CD4-positive, alpha-beta T cell (primary cell): ENCODE measurements around the gene PRTN3. TPM values are rescaled to one million over a fixed set of nuclear protein-coding genes. Genes with fewer than 3 reads are reported as not detected.
"Not testable (repeated sequence)": the region's sequence is repeated elsewhere in the genome, so short reads cannot be mapped to it uniquely, and the experiment has no call there.

Source experiments
- ATAC-seq: fragments of 200-7000 bp; cut with Tn5 transposase; one replicate; pipeline ENCODE4 v1.10.0; 2022; ENCODE audit warnings: mild to moderate bottlenecking; ENCODE audit not compliant: poor library complexity
- CTCF ChIA-PET: fragments of 350-600 bp; sonication (Branson Sonifier 250); formaldehyde crosslinking; loops from one replicate; lab custom pipeline; 2021; ENCODE audit warnings: antibody characterized with exemption, inconsistent platforms; lab: Charles Lee
- POLR2A ChIA-PET: fragments of 350-600 bp; sonication (Branson Sonifier 250); formaldehyde crosslinking; loops from one replicate; lab custom pipeline; 2021; ENCODE audit warnings: antibody characterized with exemption, inconsistent platforms; lab: Charles Lee
- DNase-seq, 14 experiments: peaks; one replicate each; pipeline ENCODE4 v3.0.0-alpha.2; 2013 to 2020; ENCODE audit warnings: mixed read lengths in 2 of 14
- H3K27ac ChIP-seq, 2 donors: one replicate each; pipeline versions ENCODE4 v1.5.1 to v1.7.0; 2013; ENCODE audit warnings: low read length in 2 of 2, low read depth in 1 of 2, mild to moderate bottlenecking in 1 of 2
- H3K27me3 ChIP-seq, 2 experiments: 1 replicate in 1 of 2; 2 replicates in 1 of 2; pipeline versions ENCODE4 v1.6.1 to v1.7.0; 2013; ENCODE audit warnings: low read length in 2 of 2, control low read depth in 1 of 2, mild to moderate bottlenecking in 1 of 2, moderate library complexity in 1 of 2; ENCODE audit not compliant: insufficient read depth in 2 of 2, control insufficient read depth in 1 of 2
- H3K36me3 ChIP-seq: one replicate; pipeline ENCODE4 v1.6.1; 2013; ENCODE audit warnings: low read length, control low read depth; ENCODE audit not compliant: insufficient read depth
- H3K4me1 ChIP-seq: one replicate; pipeline ENCODE4 v1.6.1; 2013; ENCODE audit warnings: low read length, control low read depth; ENCODE audit not compliant: insufficient read depth
- H3K4me3 ChIP-seq: one replicate; pipeline ENCODE4 v1.5.1; 2013; ENCODE audit warnings: mild to moderate bottlenecking, low read length, moderate library complexity
- H3K9me3 ChIP-seq, 2 experiments: 1 replicate in 1 of 2; 2 replicates in 1 of 2; pipeline versions ENCODE4 v1.6.1 to v1.7.0; 2013; ENCODE audit warnings: low read length in 2 of 2, mild to moderate bottlenecking in 2 of 2, control low read depth in 1 of 2, moderate library complexity in 1 of 2; ENCODE audit not compliant: control insufficient read depth in 1 of 2, insufficient read depth in 1 of 2
- H3K27ac Mint-ChIP-seq: one replicate; pipeline ENCODE4 v1.8.0; 2020; ENCODE audit warnings: mixed read lengths
- H3K27me3 Mint-ChIP-seq: one replicate; pipeline ENCODE4 v1.8.0; 2021; ENCODE audit warnings: mixed read lengths
- H3K36me3 Mint-ChIP-seq: one replicate; pipeline ENCODE4 v1.8.0; 2021; ENCODE audit warnings: low read depth, mixed read lengths
- H3K4me1 Mint-ChIP-seq: one replicate; pipeline ENCODE4 v1.8.0; 2021; ENCODE audit warnings: low read depth, mixed read lengths
- H3K4me3 Mint-ChIP-seq: one replicate; pipeline ENCODE4 v1.8.0; 2020; ENCODE audit warnings: mild to moderate bottlenecking, mixed read lengths
- H3K9me3 Mint-ChIP-seq: one replicate; pipeline ENCODE4 v1.8.0; 2020; ENCODE audit warnings: mixed read lengths
- CTCF ChIP-seq: fragments of 200-600 bp; IDR thresholded peaks from one replicate; pipeline ENCODE4 v1.8.0; 2022; ENCODE audit warnings: antibody characterized with exemption, mild to moderate bottlenecking
- intact Hi-C, 2 experiments: fragments of 100-400 bp; cut with DNase I in 1 of 2; cut with micrococcal nuclease in 1 of 2; formaldehyde crosslinking; loops; one replicate each; pipeline versions ENCODE4 v1.15.1 to v1.9.0; 2023 to 2025; cut with DNase I, micrococcal nuclease
- total RNA-seq, 174 experiments: library from RNA in 2 of 174; stranded (reverse) in 2 of 174; gene quantifications; one replicate each; pipeline ENCODE4 v1.2.3 and lab custom pipeline; 2021 to 2026

PRTN3 gene
- total RNA-seq, 2 experiments from 2014 or later: not detected

- no peaks in the 10 kb centered on the region for H3K9me3 ChIP-seq
- CTCF ChIA-PET: no interaction called here
- Mint-ChIP-seq H3K4me1 (no peaks in the 10 kb centered on the region), H3K27ac (no peak overlapping the region), H3K27me3 (peaks cover 29% of the 10 kb centered on the region), H3K4me3 (no peak overlapping the region), H3K9me3 (no peaks in the 10 kb centered on the region), H3K36me3 (no peaks in the 10 kb centered on the region)
- no peak for DNase-seq
- no peak for TF ChIP-seq CTCF
- H3K4me3 ChIP-seq: no peak overlapping the region
- H3K4me1 ChIP-seq: peaks cover 8% of the 10 kb centered on the region
- intact Hi-C loops: no loop called here
- H3K27ac ChIP-seq: no peak overlapping the region
- no peaks in the 10 kb centered on the region for H3K36me3 ChIP-seq
- no peak for ATAC-seq
- H3K27me3 ChIP-seq: peaks cover 28 to 35% of the 10 kb centered on the region in 2 experiments
- POLR2A ChIA-PET: no interaction called here
These were observed 12.3 kb downstream of the PRTN3 start for GRCh38 chr19:853014-853585.

- intact Hi-C loops, H3K36me3 ChIP-seq, H3K9me3 Mint-ChIP-seq, H3K4me1 ChIP-seq, CTCF ChIA-PET, H3K4me1 Mint-ChIP-seq, H3K4me3 Mint-ChIP-seq, POLR2A ChIA-PET, H3K27ac Mint-ChIP-seq, H3K9me3 ChIP-seq, H3K36me3 Mint-ChIP-seq, ATAC-seq, DNase-seq, H3K27ac ChIP-seq, H3K4me3 ChIP-seq: not testable (repeated sequence)
- H3K27me3 Mint-ChIP-seq: peaks cover 29% of the 10 kb centered on the region
- peaks cover 23 to 31% of the 10 kb centered on the region in 2 experiments for H3K27me3 ChIP-seq
These were observed 12.9 kb downstream of the PRTN3 start for GRCh38 chr19:853614-854220.

- H3K9me3 Mint-ChIP-seq: no peaks in the 10 kb centered on the region
- ATAC-seq: no peak
- Histone ChIP-seq H3K36me3 (no peaks in the 10 kb centered on the region), H3K9me3 (peaks cover 0 to 5% of the 10 kb centered on the region in 2 experiments), H3K4me1 (peaks cover 12% of the 10 kb centered on the region), H3K27me3 (peaks cover 24 to 37% of the 10 kb centered on the region in 2 experiments), H3K27ac (no peak overlapping the region), H3K4me3 (no peak overlapping the region)
- POLR2A ChIA-PET: no interaction called here
- H3K4me1 Mint-ChIP-seq: no peaks in the 10 kb centered on the region
- H3K4me3 Mint-ChIP-seq: no peak overlapping the region
- no peak for DNase-seq
- intact Hi-C loops: no loop called here
- H3K27me3 Mint-ChIP-seq: peaks cover 22% of the 10 kb centered on the region
- no peak overlapping the region for H3K27ac Mint-ChIP-seq
- TF ChIP-seq CTCF: no peak
- no peaks in the 10 kb centered on the region for H3K36me3 Mint-ChIP-seq
- CTCF ChIA-PET: interaction anchor here (1.1 kb wide), 1 partner anchor 173 kb away, joined by 3 read pairs; no protein-coding TSS in a partner anchor
These were observed 13.8 kb downstream of the PRTN3 start for GRCh38 chr19:854549-854948.
